Activated CD4-positive, alpha-beta T cell treated with anti-CD3 and anti-CD28 coated beads, Interleukin-2, amount 10 ng/mL, durations not matched to agents 7 days and 5 days (primary cell): ENCODE results near the gene SLC12A8. TPM values are rescaled to one million over a fixed set of nuclear protein-coding genes. Genes with fewer than 3 reads are reported as not detected.

ENCODE experiments used
- CTCF ChIA-PET: fragments of 350-600 bp; sonication (Branson Sonifier 250); formaldehyde crosslinking; loops from one replicate; lab custom pipeline; 2021; ENCODE audit warnings: antibody characterized with exemption; lab: Charles Lee
- POLR2A ChIA-PET: fragments of 350-600 bp; sonication (Branson Sonifier 250); formaldehyde crosslinking; loops from one replicate; lab custom pipeline; 2021; ENCODE audit warnings: antibody characterized with exemption; lab: Charles Lee
- DNase-seq: peaks from one replicate; pipeline ENCODE4 v3.0.0-alpha.2; 2020
- H3K27ac Mint-ChIP-seq: one replicate; pipeline ENCODE4 v1.8.0; 2021; ENCODE audit warnings: mild to moderate bottlenecking, moderate library complexity, mixed read lengths
- H3K27me3 Mint-ChIP-seq: one replicate; pipeline ENCODE4 v1.8.0; 2021; ENCODE audit warnings: mixed read lengths
- H3K36me3 Mint-ChIP-seq: one replicate; pipeline ENCODE4 v1.8.0; 2021; ENCODE audit warnings: low read depth, mixed read lengths
- H3K4me1 Mint-ChIP-seq: one replicate; pipeline ENCODE4 v1.8.0; 2021; ENCODE audit warnings: mixed read lengths
- H3K4me3 Mint-ChIP-seq: one replicate; pipeline ENCODE4 v1.8.0; 2021; ENCODE audit warnings: mild to moderate bottlenecking, moderate library complexity, mixed read lengths
- H3K9me3 Mint-ChIP-seq: one replicate; pipeline ENCODE4 v1.8.0; 2021; ENCODE audit warnings: mixed read lengths
- total RNA-seq, 2 experiments: library from RNA; stranded (reverse); gene quantifications; one replicate each; pipeline ENCODE4 v1.2.3, GENCODE V29; 2021

Gene SLC12A8
- total RNA-seq, 2 experiments from 2014 or later = 0.10 to 0.37 TPM

- H3K9me3 Mint-ChIP-seq = no peaks in the 10 kb centered on the region
- peaks cover 2% of the 10 kb centered on the region for H3K4me1 Mint-ChIP-seq
- no peak for DNase-seq
- H3K27ac Mint-ChIP-seq = no peak overlapping the region
- ChIA-PET CTCF (interaction anchor here (0.5 kb wide), 1 partner anchor 479 kb away, joined by 3 read pairs; no protein-coding TSS in a partner anchor), POLR2A (no interaction called here)
- H3K27me3 Mint-ChIP-seq = peaks cover 22% of the 10 kb centered on the region
- H3K4me3 Mint-ChIP-seq = no peak overlapping the region
- no peaks in the 10 kb centered on the region for H3K36me3 Mint-ChIP-seq
Measured at GRCh38 chr3:125191256-125191655, 21.3 kb downstream of the SLC12A8 start.

DNA sequence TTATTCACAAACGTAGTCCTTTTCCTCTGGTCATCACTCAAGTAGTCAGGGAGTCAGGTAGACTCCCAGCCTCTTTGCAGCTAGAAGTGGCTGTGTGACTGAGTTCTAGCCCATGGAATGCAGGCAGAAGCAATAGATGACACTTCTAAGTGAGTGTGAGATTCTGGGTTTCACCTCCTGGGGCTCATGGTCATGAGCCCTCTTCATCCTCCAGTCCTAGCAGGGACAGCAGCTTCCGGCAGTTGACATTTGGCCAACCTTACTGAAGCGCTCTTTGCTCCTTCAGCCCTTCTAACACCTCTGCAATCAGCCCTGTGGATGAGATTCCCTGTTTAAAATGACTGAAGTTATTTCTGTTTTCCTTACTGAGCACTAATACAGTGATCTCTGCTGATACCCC lies 21.8 kb downstream of the SLC12A8 start:
- POLR2A ChIA-PET = no interaction called here
- Mint-ChIP-seq H3K27ac (no peak overlapping the region), H3K9me3 (no peaks in the 10 kb centered on the region), H3K4me3 (no peak overlapping the region), H3K36me3 (no peaks in the 10 kb centered on the region), H3K27me3 (peaks cover 22% of the 10 kb centered on the region), H3K4me1 (peaks cover 2% of the 10 kb centered on the region)
- CTCF ChIA-PET = interaction anchor here (1.0 kb wide), 1 partner anchor 15 kb away, joined by 4 read pairs; no protein-coding TSS in a partner anchor
- DNase-seq = no peak

DNA sequence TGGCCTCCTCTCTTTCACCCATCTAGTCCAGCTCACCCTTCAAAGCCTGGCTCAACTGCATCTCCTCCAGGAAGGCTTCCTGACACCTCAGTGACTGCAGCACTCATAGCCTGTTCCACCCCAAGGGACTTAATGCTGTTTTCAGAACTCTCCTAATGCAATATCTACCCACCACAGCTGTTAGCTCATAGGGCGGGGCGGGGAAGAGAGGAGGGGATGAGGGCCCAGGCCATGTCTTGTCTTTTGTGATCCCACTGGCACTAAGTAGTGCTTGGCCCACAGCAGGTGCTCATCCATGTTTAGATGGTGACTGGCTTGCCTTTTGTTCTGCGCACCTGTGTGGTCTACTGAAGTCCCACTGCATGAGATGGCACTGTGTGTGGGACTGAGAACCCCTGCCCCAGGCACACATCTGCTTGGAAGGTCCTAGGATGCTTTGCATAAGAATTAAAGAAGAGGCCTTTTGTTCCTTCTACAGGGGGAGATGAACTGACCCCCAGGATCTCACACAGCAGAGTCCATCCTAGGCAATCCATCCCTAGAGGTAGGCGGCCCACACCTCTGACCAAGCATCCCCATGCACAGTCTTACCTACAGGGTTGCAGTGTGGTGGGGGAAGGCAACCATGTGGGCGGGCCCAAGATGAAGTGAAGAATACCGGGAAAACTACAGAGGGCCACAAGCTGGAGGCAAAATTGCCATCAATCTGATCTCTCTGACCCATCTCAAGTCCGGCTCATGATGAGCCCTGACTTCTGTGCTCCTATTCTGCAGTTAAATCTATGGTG lies 23.0 kb downstream of the SLC12A8 start:
- POLR2A ChIA-PET = no interaction called here
- CTCF ChIA-PET = interaction anchor here (1.0 kb wide), 1 partner anchor 16 kb away, joined by 4 read pairs; no protein-coding TSS in a partner anchor
- H3K36me3 Mint-ChIP-seq = no peaks in the 10 kb centered on the region
- H3K27ac Mint-ChIP-seq = no peak overlapping the region
- peaks cover 17% of the 10 kb centered on the region for H3K27me3 Mint-ChIP-seq
- H3K4me3 Mint-ChIP-seq = no peak overlapping the region
- no peaks in the 10 kb centered on the region for H3K9me3 Mint-ChIP-seq
- H3K4me1 Mint-ChIP-seq = peaks cover 2% of the 10 kb centered on the region
- DNase-seq = no peak

DNA sequence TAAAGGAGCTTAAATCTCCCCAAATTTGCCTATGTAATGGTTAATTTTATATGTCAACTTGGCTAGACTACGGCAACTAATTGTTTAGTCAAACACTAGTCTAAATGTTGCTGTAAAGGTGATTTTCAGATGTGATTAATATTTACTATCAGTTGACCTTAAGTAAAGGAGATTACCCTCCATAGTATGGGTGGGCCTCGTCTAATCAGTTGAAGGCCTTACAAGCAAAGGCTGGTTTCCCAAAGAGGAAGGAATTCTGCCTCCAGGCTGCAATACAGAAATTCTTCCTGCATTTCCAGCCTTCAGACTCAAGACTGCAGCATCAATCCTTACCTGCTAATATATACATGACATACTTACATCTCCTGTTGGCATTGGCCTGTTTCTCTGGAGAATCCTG lies 23.6 kb downstream of the SLC12A8 start:
- POLR2A ChIA-PET = no interaction called here
- Mint-ChIP-seq H3K36me3 (no peaks in the 10 kb centered on the region), H3K9me3 (no peaks in the 10 kb centered on the region), H3K4me3 (no peak overlapping the region), H3K27ac (no peak overlapping the region), H3K27me3 (peaks cover 17% of the 10 kb centered on the region), H3K4me1 (peaks cover 2% of the 10 kb centered on the region)
- CTCF ChIA-PET = interaction anchor here (0.7 kb wide), 1 partner anchor 21 kb away, joined by 3 read pairs; no protein-coding TSS in a partner anchor
- DNase-seq = no peak

- no peak overlapping the region for H3K27ac Mint-ChIP-seq
- H3K36me3 Mint-ChIP-seq = no peaks in the 10 kb centered on the region
- H3K27me3 Mint-ChIP-seq = peaks cover 14% of the 10 kb centered on the region
- no peaks in the 10 kb centered on the region for H3K4me1 Mint-ChIP-seq
- ChIA-PET POLR2A (no interaction called here), CTCF (no interaction called here)
- H3K4me3 Mint-ChIP-seq = no peak overlapping the region
- H3K9me3 Mint-ChIP-seq = no peaks in the 10 kb centered on the region
- no peak for DNase-seq
Measured at GRCh38 chr3:125187599-125187910, 25.0 kb downstream of the SLC12A8 start.

DNA sequence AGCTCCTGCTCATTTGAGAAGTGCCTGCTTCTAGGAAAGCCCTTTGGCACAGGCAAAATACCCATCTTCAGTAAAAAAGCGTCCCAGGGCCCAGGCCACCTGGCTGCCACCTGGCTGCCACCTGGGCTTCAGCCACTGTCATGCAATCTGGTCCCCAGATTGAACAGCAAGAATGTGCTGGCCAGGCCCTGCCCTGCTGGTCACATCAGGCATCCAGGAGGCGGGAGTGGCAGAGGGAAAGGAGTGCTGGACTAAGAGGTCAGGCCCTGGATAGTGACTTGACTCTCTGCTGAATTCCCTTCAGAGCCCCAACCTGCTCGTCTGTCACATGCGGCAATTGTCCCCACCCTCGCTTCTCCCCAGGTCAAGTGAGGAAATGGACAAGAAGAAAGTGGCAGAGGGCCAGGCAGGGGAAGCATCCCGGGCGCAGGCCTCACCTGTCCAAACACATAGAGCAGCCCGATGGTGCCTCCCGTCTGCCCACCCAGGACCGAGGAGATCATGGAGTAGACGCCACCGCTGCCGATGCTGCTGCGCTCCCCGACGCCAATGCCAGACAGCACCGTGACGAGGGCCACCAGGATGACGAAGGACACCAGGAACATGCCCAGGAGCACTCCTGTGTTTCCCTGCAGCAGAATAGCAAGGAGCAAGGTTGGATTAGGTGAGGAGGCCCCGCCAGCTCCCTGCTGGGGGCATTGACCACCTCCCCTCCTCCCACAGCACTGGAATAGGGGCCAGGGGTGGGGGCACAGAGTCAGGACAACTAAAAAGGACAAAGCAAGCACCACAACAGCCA lies 25.5 kb downstream of the SLC12A8 start:
- no peak overlapping the region for H3K4me3 Mint-ChIP-seq
- H3K27me3 Mint-ChIP-seq = peaks cover 12% of the 10 kb centered on the region
- no peak for DNase-seq
- ChIA-PET POLR2A (no interaction called here), CTCF (no interaction called here)
- no peak overlapping the region for H3K27ac Mint-ChIP-seq
- H3K36me3 Mint-ChIP-seq = no peaks in the 10 kb centered on the region
- no peaks in the 10 kb centered on the region for H3K9me3 Mint-ChIP-seq
- H3K4me1 Mint-ChIP-seq = no peaks in the 10 kb centered on the region

DNA sequence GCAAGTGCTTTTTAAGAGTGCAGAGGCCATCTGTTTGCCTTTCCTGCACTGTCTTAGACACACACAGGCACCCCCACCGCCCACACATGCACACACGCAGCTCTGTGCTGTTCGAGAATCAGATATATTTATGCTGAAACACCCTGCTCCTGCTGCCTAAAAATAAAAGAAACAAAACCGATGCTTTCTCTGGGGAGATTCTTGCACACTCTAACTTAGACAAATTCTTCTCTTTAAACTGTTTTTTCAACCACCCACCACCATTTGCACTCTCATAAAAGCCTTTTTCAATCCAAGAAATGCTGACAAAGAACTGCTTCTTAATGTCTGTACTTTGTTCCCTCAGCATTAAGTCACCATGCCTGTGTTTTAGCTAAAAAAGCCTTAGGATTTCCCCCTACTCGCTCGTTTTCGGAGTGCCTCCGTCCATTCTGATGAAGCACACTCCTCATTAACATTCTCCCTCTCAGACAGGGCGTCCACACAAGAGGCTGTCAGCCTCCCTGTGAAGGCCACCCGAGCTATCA lies 26.2 kb downstream of the SLC12A8 start:
- H3K4me1 Mint-ChIP-seq = no peaks in the 10 kb centered on the region
- CTCF ChIA-PET = no interaction called here
- H3K27ac Mint-ChIP-seq = no peak overlapping the region
- no peak overlapping the region for H3K4me3 Mint-ChIP-seq
- peaks cover 6% of the 10 kb centered on the region for H3K27me3 Mint-ChIP-seq
- POLR2A ChIA-PET = no interaction called here
- no peaks in the 10 kb centered on the region for H3K9me3 Mint-ChIP-seq
- no peaks in the 10 kb centered on the region for H3K36me3 Mint-ChIP-seq
- DNase-seq = no peak

- DNase-seq = no peak
- H3K27me3 Mint-ChIP-seq = peaks cover 2% of the 10 kb centered on the region
- H3K27ac Mint-ChIP-seq = no peak overlapping the region
- ChIA-PET CTCF (no interaction called here), POLR2A (no interaction called here)
- H3K4me1 Mint-ChIP-seq = no peaks in the 10 kb centered on the region
- H3K9me3 Mint-ChIP-seq = no peaks in the 10 kb centered on the region
- no peak overlapping the region for H3K4me3 Mint-ChIP-seq
- H3K36me3 Mint-ChIP-seq = no peaks in the 10 kb centered on the region
Measured at GRCh38 chr3:125185805-125186204, 26.7 kb downstream of the SLC12A8 start.

DNA sequence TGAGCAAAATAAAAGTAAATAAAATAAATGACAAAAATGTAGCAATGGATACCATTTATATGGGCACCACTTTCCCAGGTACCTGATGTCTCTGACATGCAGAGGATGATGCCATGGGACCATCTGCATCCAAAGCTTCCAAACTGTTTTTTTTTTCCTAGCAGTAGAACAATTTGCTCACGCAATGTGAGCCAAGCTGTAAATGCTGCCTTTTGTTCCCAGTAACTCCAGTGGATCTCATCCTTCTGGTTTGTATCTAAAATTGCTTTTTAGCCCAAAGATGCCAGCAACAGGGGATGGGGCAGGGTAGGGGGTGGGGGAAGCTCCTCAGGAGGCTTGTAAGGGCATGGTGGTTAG lies 32.7 kb downstream of the SLC12A8 start:
- ChIA-PET CTCF (interaction anchor here (1.3 kb wide), 1 partner anchor 133 kb away, joined by 4 read pairs; no protein-coding TSS in a partner anchor), POLR2A (no interaction called here)
- Mint-ChIP-seq H3K4me1 (no peaks in the 10 kb centered on the region), H3K27ac (no peak overlapping the region), H3K9me3 (no peaks in the 10 kb centered on the region), H3K4me3 (no peak overlapping the region), H3K27me3 (no peaks in the 10 kb centered on the region), H3K36me3 (no peaks in the 10 kb centered on the region)
- no peak for DNase-seq

DNA sequence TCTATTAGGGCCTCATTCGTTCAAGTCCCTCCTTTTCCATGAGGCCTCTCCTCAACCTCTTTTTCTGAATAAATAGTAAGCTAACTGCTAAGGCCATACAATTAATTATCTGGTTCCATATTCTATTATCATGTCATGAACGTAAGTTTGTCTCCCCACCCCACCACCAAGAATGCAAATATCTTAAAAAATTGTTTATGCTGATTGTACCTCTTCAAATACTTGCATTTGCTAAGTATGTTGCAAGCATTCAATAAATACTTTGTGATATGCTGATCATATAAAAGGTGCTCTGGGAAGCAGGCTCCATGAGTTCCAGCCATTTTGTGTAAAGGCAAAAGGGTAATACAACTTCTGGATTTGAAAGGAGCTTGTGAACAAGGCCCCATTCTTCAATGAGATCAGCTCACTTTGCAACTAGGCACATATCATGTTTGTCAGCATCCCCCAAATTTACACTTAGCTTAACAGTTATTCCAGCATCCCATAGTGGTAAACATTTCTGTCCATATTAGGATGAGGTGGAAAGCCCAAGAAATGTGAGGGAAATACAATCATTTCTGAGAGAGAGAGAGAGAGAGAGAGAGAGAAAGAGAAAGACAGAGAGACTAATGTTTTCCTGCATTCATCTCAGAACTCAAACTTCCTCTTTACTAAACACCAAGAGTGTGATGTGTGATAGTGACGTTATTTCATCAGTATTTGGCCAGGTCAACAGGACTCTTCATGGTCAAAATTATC lies 33.2 kb downstream of the SLC12A8 start:
- ChIA-PET POLR2A (no interaction called here), CTCF (no interaction called here)
- no peak for DNase-seq
- H3K4me1 Mint-ChIP-seq = no peaks in the 10 kb centered on the region
- H3K36me3 Mint-ChIP-seq = no peaks in the 10 kb centered on the region
- no peaks in the 10 kb centered on the region for H3K27me3 Mint-ChIP-seq
- H3K27ac Mint-ChIP-seq = no peak overlapping the region
- no peak overlapping the region for H3K4me3 Mint-ChIP-seq
- peaks cover 4% of the 10 kb centered on the region for H3K9me3 Mint-ChIP-seq

GRCh38 chr3:125177746-125178145 lies 34.8 kb downstream of the SLC12A8 start:
- H3K27ac Mint-ChIP-seq = no peak overlapping the region
- CTCF ChIA-PET = no interaction called here
- no peaks in the 10 kb centered on the region for H3K36me3 Mint-ChIP-seq
- POLR2A ChIA-PET = no interaction called here
- peaks cover 10% of the 10 kb centered on the region for H3K27me3 Mint-ChIP-seq
- peaks cover 6% of the 10 kb centered on the region for H3K9me3 Mint-ChIP-seq
- no peaks in the 10 kb centered on the region for H3K4me1 Mint-ChIP-seq
- H3K4me3 Mint-ChIP-seq = no peak overlapping the region
- no peak for DNase-seq

DNA sequence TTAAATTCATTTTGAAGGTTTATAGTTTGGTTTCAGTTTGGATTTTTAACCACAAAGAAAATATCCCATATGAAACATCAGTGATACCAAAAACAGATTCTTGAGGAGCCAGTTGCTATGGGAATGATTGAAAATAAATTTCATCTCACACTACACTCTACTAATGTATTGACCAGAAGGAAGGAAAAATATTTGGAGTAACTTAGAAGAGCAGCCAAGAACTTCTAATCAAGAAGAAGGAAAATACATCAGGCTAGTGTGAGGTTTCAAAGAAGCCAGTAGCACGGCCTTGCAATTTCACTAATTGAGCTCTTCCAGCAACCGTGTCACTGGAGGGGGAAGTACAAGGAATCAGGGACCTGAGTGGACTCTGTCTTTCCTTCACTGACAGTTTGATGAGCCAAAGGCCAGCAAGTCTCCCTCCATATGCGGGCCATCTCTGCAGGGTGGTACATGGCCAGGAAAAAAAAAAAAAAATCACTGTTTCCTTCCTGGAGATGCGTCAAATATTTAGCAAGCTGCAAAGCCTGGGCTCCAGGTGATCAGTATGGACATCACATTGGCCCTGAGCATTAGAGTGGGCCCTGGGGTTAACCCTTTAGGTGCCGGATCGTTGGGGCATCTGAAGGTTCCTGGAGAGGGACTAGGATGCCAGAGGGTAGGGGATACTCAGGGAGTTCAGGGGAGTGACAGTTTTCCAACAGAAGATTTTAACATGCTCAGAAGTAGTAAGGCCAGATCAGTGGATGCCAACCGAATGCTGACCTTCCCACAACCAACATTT lies 37.1 kb downstream of the SLC12A8 start:
- H3K4me3 Mint-ChIP-seq = no peak overlapping the region
- ChIA-PET CTCF (no interaction called here), POLR2A (no interaction called here)
- H3K9me3 Mint-ChIP-seq = peaks cover 6% of the 10 kb centered on the region
- H3K4me1 Mint-ChIP-seq = no peaks in the 10 kb centered on the region
- no peak overlapping the region for H3K27ac Mint-ChIP-seq
- H3K36me3 Mint-ChIP-seq = no peaks in the 10 kb centered on the region
- peaks cover 14% of the 10 kb centered on the region for H3K27me3 Mint-ChIP-seq
- no peak for DNase-seq
